KOPT-K1 (cell line): ENCODE results near the gene RAP2B.
"Not testable (repeated sequence)": the region's sequence is repeated elsewhere in the genome, so short reads cannot be mapped to it uniquely, and the experiment has no call there.

ENCODE experiments used
- H3K27ac ChIP-seq: fragments of 200-600 bp; sonication (generic); 2 replicates; pipeline ENCODE4 v1.5.1; 2016; ENCODE audit warnings: antibody characterized with exemption, mild to moderate bottlenecking, low read depth, low read length; ENCODE audit not compliant: poor library complexity, severe bottlenecking
- H3K36me3 ChIP-seq: fragments of 200-600 bp; sonication (generic); 2 replicates; pipeline ENCODE4 v1.5.1; 2017; ENCODE audit warnings: antibody characterized with exemption, mild to moderate bottlenecking, low read length, moderate library complexity; ENCODE audit not compliant: insufficient read depth
- H3K9me3 ChIP-seq: fragments of 200-600 bp; sonication (generic); 2 replicates; pipeline ENCODE4 v1.5.1; 2017; ENCODE audit warnings: antibody characterized with exemption, low read length, mild to moderate bottlenecking; ENCODE audit not compliant: insufficient read depth, poor library complexity, severe bottlenecking

The RAP2B gene

GRCh38 chr3:153146191-153147053 lies 15.6 kb upstream of the RAP2B start:
- no peaks in the 10 kb centered on the region for H3K36me3 ChIP-seq
- H3K9me3 ChIP-seq = no peaks in the 10 kb centered on the region
- no peak overlapping the region for H3K27ac ChIP-seq

GRCh38 chr3:153150991-153151390 lies 11.0 kb upstream of the RAP2B start:
- no peaks in the 10 kb centered on the region for H3K36me3 ChIP-seq
- H3K27ac ChIP-seq = no peak overlapping the region
- H3K9me3 ChIP-seq = no peaks in the 10 kb centered on the region

- H3K36me3 ChIP-seq, H3K27ac ChIP-seq, H3K9me3 ChIP-seq: not testable (repeated sequence)
These were observed 6.2 kb upstream of the RAP2B start for GRCh38 chr3:153155786-153156185.

- no peaks in the 10 kb centered on the region for H3K9me3 ChIP-seq
- no peak overlapping the region for H3K27ac ChIP-seq
- no peaks in the 10 kb centered on the region for H3K36me3 ChIP-seq
These were observed 3.8 kb upstream of the RAP2B start for GRCh38 chr3:153158189-153158588.

- H3K36me3 ChIP-seq = no peaks in the 10 kb centered on the region
- H3K9me3 ChIP-seq = no peaks in the 10 kb centered on the region
- no peak overlapping the region for H3K27ac ChIP-seq
These were observed 2.9 kb upstream of the RAP2B start for GRCh38 chr3:153158961-153159735.

- Histone ChIP-seq H3K27ac (no peak overlapping the region), H3K9me3 (no peaks in the 10 kb centered on the region)
These were observed 2.1 kb upstream of the RAP2B start for GRCh38 chr3:153159771-153160397.

GRCh38 chr3:153160451-153161137 lies 1.4 kb upstream of the RAP2B start:
- Histone ChIP-seq H3K9me3 (no peaks in the 10 kb centered on the region), H3K27ac (peak overlapping the region; percentile 45), H3K36me3 (no peaks in the 10 kb centered on the region; the same call in 1 of the 2 replicates)

More at GRCh38 chr3:153159771-153160397, 2.1 kb upstream of the RAP2B start:
- H3K36me3 ChIP-seq = no peaks in the 10 kb centered on the region; the same call in 1 of the 2 replicates

- peak overlapping the region; percentile 69 for H3K27ac ChIP-seq
- H3K36me3 ChIP-seq = no peaks in the 10 kb centered on the region; the same call in 1 of the 2 replicates
- H3K9me3 ChIP-seq = no peaks in the 10 kb centered on the region
These were observed 800 bp upstream of the RAP2B start for GRCh38 chr3:153161138-153161713.

- Histone ChIP-seq H3K36me3 (no peaks in the 10 kb centered on the region; the same call in 1 of the 2 replicates), H3K9me3 (no peaks in the 10 kb centered on the region), H3K27ac (peak overlapping the region; percentile 69)
These were observed 727 bp downstream of the RAP2B start for GRCh38 chr3:153162513-153163392.

GRCh38 chr3:153163393-153163724 lies 1.3 kb downstream of the RAP2B start:
- Histone ChIP-seq H3K27ac (no peak overlapping the region), H3K36me3 (no peaks in the 10 kb centered on the region; the same call in 1 of the 2 replicates), H3K9me3 (no peaks in the 10 kb centered on the region)

GRCh38 chr3:153163756-153164550 lies 1.9 kb downstream of the RAP2B start:
- no peak overlapping the region for H3K27ac ChIP-seq
- no peaks in the 10 kb centered on the region; the same call in 1 of the 2 replicates for H3K36me3 ChIP-seq
- H3K9me3 ChIP-seq = no peaks in the 10 kb centered on the region

GRCh38 chr3:153165261-153165681 lies 3.2 kb downstream of the RAP2B start:
- no peak overlapping the region for H3K27ac ChIP-seq
- H3K36me3 ChIP-seq = no peaks in the 10 kb centered on the region; the same call in 1 of the 2 replicates
- no peaks in the 10 kb centered on the region for H3K9me3 ChIP-seq

GRCh38 chr3:153166206-153166605 lies 4.2 kb downstream of the RAP2B start:
- Histone ChIP-seq H3K27ac (no peak overlapping the region), H3K36me3 (no peaks in the 10 kb centered on the region; the same call in 1 of the 2 replicates), H3K9me3 (no peaks in the 10 kb centered on the region)
